ENCODE results near the gene SMG7.

Gene SMG7

GRCh38 chr1:183516725-183517124 lies 44.4 kb downstream of the SMG7 start:
- DNase-seq = no peak

GRCh38 chr1:183517401-183517800 lies 45.1 kb downstream of the SMG7 start:
- no peak for DNase-seq

GRCh38 chr1:183520379-183520778 lies 48.1 kb downstream of the SMG7 start:
- no peak for DNase-seq

GRCh38 chr1:183522104-183522503 lies 49.8 kb downstream of the SMG7 start:
- no peak for DNase-seq

- DNase-seq = no peak
Measured at GRCh38 chr1:183528577-183528976, 56.3 kb downstream of the SMG7 start.

- DNase-seq = no peak
Measured at GRCh38 chr1:183533617-183534174, 61.4 kb downstream of the SMG7 start.

- no peak for DNase-seq
Measured at GRCh38 chr1:183537405-183537804, 65.1 kb downstream of the SMG7 start.

- DNase-seq = no peak
Measured at GRCh38 chr1:183543619-183544204, 71.4 kb downstream of the SMG7 start.

- no peak for DNase-seq
Measured at GRCh38 chr1:183544598-183545297, 72.4 kb downstream of the SMG7 start.

- DNase-seq = no peak
Measured at GRCh38 chr1:183546427-183546826, 74.1 kb downstream of the SMG7 start.

GRCh38 chr1:183548116-183548515 lies 75.8 kb downstream of the SMG7 start:
- peak; percentile 91 for DNase-seq

GRCh38 chr1:183550915-183551314 lies 78.6 kb downstream of the SMG7 start:
- DNase-seq = no peak

- DNase-seq = no peak
Measured at GRCh38 chr1:183551924-183552323, 79.6 kb downstream of the SMG7 start.

- no peak for DNase-seq
Measured at GRCh38 chr1:183552441-183552840, 80.1 kb downstream of the SMG7 start.

GRCh38 chr1:183552891-183553290 lies 80.6 kb downstream of the SMG7 start:
- DNase-seq = no peak

GRCh38 chr1:183553331-183553730 lies 81.0 kb downstream of the SMG7 start:
- no peak for DNase-seq

GRCh38 chr1:183553764-183554163 lies 81.5 kb downstream of the SMG7 start:
- no peak for DNase-seq

- DNase-seq = no peak
Measured at GRCh38 chr1:183554577-183554976, 82.3 kb downstream of the SMG7 start.

- DNase-seq = no peak
Measured at GRCh38 chr1:183559061-183559460, 86.8 kb downstream of the SMG7 start.

- no peak for DNase-seq
Measured at GRCh38 chr1:183562701-183563100, 90.4 kb downstream of the SMG7 start.

- no peak for DNase-seq
Measured at GRCh38 chr1:183565261-183565660, 93.0 kb downstream of the SMG7 start.

GRCh38 chr1:183566026-183566425 lies 93.7 kb downstream of the SMG7 start:
- no peak for DNase-seq

- no peak for DNase-seq
Measured at GRCh38 chr1:183567584-183567983, 95.3 kb downstream of the SMG7 start.

- no peak for DNase-seq
Measured at GRCh38 chr1:183568176-183569021, 96.1 kb downstream of the SMG7 start.
